ENCODE data around the gene KCNH8. TPM values are rescaled to one million over a fixed set of nuclear protein-coding genes. Genes with fewer than 3 reads are reported as not detected.

KCNH8 gene
- total RNA-seq, 4 donors from 2014 or later = 0.29 to 1.0 (median 0.42) TPM

GRCh38 chr3:19106307-19106706 is 42.0 kb upstream of the KCNH8 start:
- WGBS, 2 donors = 100% methylated on average over 1 of the region's 1 CpG
- no peak for TF ChIP-seq POLR2A (IDR thresholded peaks at IDR 0.05)
- TF ChIP-seq, protein P1, sequence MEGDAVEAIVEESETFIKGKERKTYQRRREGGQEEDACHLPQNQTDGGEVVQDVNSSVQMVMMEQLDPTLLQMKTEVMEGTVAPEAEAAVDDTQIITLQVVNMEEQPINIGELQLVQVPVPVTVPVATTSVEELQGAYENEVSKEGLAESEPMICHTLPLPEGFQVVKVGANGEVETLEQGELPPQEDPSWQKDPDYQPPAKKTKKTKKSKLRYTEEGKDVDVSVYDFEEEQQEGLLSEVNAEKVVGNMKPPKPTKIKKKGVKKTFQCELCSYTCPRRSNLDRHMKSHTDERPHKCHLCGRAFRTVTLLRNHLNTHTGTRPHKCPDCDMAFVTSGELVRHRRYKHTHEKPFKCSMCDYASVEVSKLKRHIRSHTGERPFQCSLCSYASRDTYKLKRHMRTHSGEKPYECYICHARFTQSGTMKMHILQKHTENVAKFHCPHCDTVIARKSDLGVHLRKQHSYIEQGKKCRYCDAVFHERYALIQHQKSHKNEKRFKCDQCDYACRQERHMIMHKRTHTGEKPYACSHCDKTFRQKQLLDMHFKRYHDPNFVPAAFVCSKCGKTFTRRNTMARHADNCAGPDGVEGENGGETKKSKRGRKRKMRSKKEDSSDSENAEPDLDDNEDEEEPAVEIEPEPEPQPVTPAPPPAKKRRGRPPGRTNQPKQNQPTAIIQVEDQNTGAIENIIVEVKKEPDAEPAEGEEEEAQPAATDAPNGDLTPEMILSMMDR (IDR thresholded peaks at IDR 0.05) = no peak
- H3K4me3 ChIP-seq (replicated peaks in 1 of 3) = no peak overlapping the region
- H3K9me3 ChIP-seq = no peaks in the 10 kb centered on the region
- intact Hi-C loops (cut with DNase I) = no loop called here
- DNase-seq = no peak
- H3K27me3 ChIP-seq = no peaks in the 10 kb centered on the region
- H3K4me1 ChIP-seq = no peaks in the 10 kb centered on the region
- H3K36me3 ChIP-seq = no peaks in the 10 kb centered on the region
- no peak overlapping the region for H3K27ac ChIP-seq

GRCh38 chr3:19107719-19108118 is 40.6 kb upstream of the KCNH8 start:
- Histone ChIP-seq H3K27ac (no peak overlapping the region), H3K36me3 (no peaks in the 10 kb centered on the region), H3K27me3 (no peaks in the 10 kb centered on the region), H3K4me1 (no peaks in the 10 kb centered on the region), H3K4me3 (replicated peaks in 1 of 3) (no peak overlapping the region), H3K9me3 (no peaks in the 10 kb centered on the region)
- TF ChIP-seq, protein P1 (IDR thresholded peaks at IDR 0.05) = no peak
- no peak for TF ChIP-seq POLR2A (IDR thresholded peaks at IDR 0.05)
- intact Hi-C loops (cut with DNase I) = no loop called here
- no peak for DNase-seq
- WGBS, 2 donors = 92% methylated on average over 3 of the region's 3 CpGs; no CpG with 5 or more reads in 1 of the 2 donors

DNA sequence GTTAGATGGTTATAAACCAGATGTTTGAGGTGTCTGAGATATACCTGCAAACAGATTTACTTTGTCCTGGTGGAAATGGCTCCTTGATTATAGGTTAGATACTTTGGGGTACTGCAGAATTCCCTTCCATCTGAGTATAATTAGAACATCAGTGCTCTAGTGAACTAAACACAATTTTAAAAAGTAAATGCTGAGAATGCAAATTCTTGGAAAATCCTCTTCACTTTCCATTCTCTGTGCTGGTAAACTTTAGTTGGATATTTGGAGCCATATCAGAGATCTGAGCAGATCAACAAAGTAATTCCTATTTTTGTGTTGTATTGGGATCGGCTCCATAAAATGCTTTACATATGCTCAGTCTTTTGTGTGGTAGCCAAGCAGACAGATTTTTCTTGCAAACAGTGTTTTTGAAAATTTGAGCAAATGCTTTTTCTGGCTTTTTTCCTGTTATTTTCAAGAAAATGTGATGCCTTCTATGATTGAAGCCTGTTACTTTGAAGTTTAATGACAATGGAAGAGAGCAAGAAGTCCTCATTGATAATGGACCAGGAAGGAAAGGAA is 37.9 kb upstream of the KCNH8 start:
- no peak for TF ChIP-seq POLR2A (IDR thresholded peaks at IDR 0.05)
- TF ChIP-seq, protein P1 (IDR thresholded peaks at IDR 0.05) = no peak
- Histone ChIP-seq H3K9me3 (no peaks in the 10 kb centered on the region), H3K36me3 (no peaks in the 10 kb centered on the region), H3K4me1 (no peaks in the 10 kb centered on the region), H3K27ac (no peak overlapping the region), H3K4me3 (replicated peaks in 1 of 3) (no peak overlapping the region), H3K27me3 (no peaks in the 10 kb centered on the region)
- no peak for DNase-seq
- intact Hi-C loops (cut with DNase I) = no loop called here
- WGBS, 2 donors = 86 to 88% methylated on average over 1 of the region's 1 CpG

GRCh38 chr3:19114461-19114860 is 33.8 kb upstream of the KCNH8 start:
- WGBS, 2 donors = 42 to 53% methylated on average over 1 of the region's 1 CpG
- TF ChIP-seq, protein P1 (IDR thresholded peaks at IDR 0.05) = no peak
- TF ChIP-seq POLR2A (IDR thresholded peaks at IDR 0.05) = no peak
- no peak overlapping the region for H3K4me3 ChIP-seq (replicated peaks in 1 of 3)

DNA sequence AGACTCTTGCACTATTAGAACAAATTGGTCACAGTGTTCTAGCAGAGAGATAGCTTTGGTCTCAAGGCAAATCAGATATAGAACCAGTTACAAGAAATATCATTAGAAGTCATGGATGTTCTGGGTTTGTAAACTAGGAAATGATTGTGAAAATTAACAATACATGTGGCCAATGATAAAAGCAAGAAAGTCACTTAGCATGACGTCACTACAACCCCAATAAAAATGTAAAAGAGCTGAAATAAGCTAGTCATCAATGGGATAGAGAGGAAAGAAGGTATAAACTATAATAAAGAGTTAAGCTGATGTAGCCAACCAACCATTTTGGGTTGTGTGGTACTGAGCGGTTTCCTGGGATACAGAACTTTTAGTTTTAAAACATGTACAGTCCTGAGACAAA is 32.1 kb upstream of the KCNH8 start:
- Histone ChIP-seq H3K9me3 (no peaks in the 10 kb centered on the region), H3K4me3 (replicated peaks in 1 of 3) (no peak overlapping the region), H3K27me3 (no peaks in the 10 kb centered on the region), H3K36me3 (no peaks in the 10 kb centered on the region), H3K4me1 (no peaks in the 10 kb centered on the region), H3K27ac (no peak overlapping the region)
- WGBS, 2 donors = 74 to 78% methylated on average over 2 of the region's 2 CpGs
- intact Hi-C loops (cut with DNase I) = no loop called here
- TF ChIP-seq, protein P1 (IDR thresholded peaks at IDR 0.05) = no peak
- TF ChIP-seq POLR2A (IDR thresholded peaks at IDR 0.05) = no peak
- no peak for DNase-seq

More at GRCh38 chr3:19114461-19114860, 33.8 kb upstream of the KCNH8 start:
- Histone ChIP-seq H3K9me3 (no peaks in the 10 kb centered on the region), H3K36me3 (no peaks in the 10 kb centered on the region), H3K27ac (no peak overlapping the region), H3K4me1 (no peaks in the 10 kb centered on the region), H3K27me3 (no peaks in the 10 kb centered on the region)
- intact Hi-C loops (cut with DNase I) = no loop called here
- DNase-seq = no peak
